ENCODE data around the gene NECAP2.
A peak's percentile ranks its signal among the peaks of the same experiment; 100 is the strongest.

NECAP2 gene, protein sequence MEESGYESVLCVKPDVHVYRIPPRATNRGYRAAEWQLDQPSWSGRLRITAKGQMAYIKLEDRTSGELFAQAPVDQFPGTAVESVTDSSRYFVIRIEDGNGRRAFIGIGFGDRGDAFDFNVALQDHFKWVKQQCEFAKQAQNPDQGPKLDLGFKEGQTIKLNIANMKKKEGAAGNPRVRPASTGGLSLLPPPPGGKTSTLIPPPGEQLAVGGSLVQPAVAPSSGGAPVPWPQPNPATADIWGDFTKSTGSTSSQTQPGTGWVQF

GRCh38 chr1:16440470-16441281 is at the start of gene NECAP2:
Gene NECAP2, plus strand, starts transcription at chr1:16440724. Its CDS starts 38 bp downstream, at chr1:16440762.
- DNase-seq, result peak; percentile 91 to 94

GRCh38 chr1:16391411-16391810 is 49.1 kb upstream of the NECAP2 start:
- DNase-seq, result peak in 1 of 2 donors; percentile 4

DNA sequence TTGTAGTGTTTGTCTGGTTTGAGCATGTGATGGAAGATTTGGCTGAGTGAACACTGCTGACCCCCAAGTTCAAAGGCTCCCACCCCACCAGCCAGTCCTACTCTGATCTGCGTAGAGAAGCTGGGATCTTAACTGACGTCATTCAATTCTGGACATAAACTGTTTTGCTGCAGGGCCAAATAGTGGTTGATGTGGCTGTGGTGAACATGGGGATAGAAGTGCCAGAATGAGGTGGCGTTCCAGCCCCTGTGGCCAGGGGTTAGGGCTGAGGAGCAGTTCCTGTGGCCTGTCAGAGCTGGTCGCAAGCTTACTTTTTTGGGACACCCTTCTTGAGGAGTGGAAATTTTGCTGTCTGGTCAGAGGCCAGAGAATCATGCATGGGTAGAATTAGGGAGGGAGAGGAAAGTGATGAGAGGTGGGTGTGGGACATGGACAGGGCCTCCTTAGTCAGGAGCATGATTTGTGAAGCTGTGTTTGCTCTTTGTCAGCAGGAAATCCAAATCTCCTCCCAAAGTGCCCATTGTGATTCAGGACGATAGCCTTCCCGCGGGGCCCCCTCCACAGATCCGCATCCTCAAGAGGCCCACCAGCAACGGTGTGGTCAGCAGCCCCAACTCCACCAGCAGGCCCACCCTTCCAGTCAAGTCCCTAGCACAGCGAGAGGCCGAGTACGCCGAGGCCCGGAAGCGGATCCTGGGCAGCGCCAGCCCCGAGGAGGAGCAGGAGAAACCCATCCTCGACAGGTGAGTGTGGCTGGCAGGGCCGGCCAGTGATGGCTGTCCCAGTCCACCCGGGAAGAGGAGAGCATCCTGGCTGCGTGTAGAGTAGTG is 47.6 kb upstream of the NECAP2 start:
- DNase-seq, result no peak

DNA sequence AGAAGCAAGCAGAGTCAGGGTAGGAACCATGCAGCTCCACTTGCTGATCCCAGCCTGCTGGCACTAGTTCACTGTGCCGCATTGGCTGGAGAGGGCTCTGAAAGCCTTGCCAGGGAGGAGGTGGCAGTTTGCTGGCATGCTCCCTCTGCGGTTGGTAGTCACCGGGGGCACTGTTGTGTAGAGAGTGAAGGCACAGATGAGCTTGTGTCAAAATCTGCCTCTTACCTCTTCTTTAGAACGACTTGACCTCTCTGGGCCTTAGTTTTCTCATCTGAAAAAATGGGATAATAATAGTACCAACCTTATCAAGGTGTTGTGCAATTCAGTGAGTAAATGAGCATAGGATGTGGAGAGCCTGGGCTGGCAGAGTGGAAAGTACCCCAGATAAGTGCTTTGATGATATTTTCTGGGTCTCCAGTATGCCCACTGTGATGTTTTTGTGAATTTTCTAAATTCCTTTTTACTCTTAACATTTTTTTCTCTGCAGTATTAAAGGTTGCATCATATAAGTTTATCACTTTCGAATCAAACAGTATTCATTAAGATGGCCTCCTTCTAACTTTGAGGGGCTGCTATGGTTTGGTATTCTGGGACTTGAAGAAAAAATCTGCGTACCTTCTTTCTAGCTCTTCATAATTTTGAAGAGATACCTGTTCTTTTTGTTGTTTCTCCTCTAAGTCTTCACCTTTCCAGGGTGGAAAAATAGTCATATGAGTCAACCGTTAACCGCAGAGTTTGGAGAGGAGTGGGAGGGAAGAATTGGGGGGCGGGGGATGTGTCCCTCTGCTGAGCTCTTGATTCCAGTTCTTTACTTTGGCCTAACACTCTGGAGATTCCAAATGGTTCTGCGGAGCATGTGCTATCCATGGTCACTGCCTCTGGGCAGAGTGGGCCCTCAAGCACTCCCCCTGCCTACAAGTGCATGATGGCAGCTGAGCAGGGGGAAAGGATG is 46.7 kb upstream of the NECAP2 start:
- no peak for DNase-seq

DNA sequence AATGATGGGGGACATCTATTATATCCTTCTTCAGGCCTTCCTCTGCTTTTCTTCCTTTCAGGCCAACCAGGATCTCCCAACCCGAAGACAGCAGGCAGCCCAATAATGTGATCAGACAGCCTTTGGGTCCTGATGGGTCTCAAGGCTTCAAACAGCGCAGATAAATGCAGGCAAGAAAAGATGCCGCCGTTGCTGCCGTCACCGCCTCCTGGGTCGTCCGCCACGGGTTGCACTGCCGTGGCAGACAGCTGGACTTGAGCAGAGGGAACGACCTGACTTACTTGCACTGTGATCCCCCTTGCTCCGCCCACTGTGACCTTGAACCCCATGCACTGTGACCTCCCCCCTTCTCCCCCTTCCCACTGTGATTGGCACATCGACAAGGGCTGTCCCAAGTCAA is 45.5 kb upstream of the NECAP2 start:
- DNase-seq, result no peak

- DNase-seq, result no peak
These were observed 43.9 kb upstream of the NECAP2 start for GRCh38 chr1:16396591-16396990.

DNA sequence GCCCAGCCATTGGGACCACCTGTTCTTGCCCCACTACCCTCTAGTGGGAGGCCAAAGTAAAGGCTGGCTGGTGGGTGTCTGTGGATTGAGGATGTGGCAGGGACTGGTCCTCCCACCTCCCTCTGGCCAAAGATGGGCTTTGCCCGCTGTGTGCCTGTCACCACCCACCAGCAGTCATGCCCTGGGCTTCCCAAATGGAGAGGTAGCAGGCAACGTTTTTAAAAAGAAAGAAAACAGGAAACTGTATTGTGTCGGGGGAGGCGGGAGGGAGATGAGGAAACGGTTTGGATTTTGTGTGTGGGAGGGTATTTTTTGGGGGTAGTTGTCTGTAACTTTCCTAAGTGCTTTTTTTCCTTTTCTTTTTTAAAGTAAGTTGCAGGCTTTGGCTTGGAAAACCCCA is 43.4 kb upstream of the NECAP2 start:
- DNase-seq, result no peak

GRCh38 chr1:16398371-16398953 is 42.1 kb upstream of the NECAP2 start:
- DNase-seq, result no peak

GRCh38 chr1:16402742-16403141 is 37.8 kb upstream of the NECAP2 start:
- no peak for DNase-seq

GRCh38 chr1:16405441-16405840 is 35.1 kb upstream of the NECAP2 start:
- no peak for DNase-seq

GRCh38 chr1:16406868-16407267 is 33.7 kb upstream of the NECAP2 start:
- DNase-seq, result no peak

DNA sequence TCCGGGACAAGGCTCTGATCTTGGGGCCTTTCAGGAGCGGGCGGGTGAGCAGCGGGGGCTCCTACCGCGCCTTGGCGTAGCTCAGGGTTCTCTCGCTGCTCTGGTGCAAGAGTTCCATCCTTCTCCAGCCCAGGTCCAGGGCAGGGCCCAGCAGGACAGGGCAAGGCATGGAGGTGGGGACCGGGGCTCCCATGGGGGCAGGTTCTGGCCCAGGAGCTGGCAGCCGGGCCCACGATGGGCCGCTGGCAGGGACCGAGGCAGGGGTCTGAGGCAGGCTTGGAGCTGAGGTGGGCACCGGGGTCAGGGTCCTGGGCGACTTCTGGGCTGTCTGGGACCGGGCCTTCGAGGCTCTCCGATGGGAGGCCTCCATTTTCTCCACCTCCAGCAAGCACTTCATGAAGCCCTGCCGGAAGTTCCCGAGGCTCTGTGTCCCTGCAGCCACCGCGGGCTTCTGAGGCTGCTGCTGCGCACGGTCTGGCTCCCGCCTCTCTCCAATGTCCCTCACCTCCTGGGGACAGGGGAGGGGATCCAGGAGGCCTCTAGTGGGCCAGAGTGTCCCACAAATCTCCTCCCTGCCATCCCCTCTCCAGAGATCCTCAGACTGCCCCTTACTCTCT is 30.9 kb upstream of the NECAP2 start:
- no peak for DNase-seq

DNA sequence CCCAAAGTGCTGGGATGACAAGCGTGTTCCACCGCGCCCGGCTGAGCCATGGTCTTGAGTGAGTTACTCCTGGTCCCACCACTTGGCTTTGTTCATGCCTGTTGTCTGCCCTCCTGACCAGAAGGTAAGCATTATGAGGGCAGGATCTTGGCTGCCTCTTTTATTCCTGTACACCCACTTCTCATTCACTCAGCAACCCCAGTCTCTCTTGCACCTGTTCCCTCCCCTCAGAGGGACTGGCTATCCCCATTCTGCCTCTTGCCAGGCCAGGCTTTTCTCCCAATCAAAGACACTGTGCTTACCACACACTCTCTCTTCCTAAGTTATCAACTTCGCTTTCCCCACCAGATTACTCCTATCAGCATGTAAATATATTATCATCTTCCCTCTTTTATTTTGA is 29.7 kb upstream of the NECAP2 start:
- no peak for DNase-seq

GRCh38 chr1:16413191-16413590 is 27.3 kb upstream of the NECAP2 start:
- no peak for DNase-seq

- DNase-seq, result no peak
These were observed 21.6 kb upstream of the NECAP2 start for GRCh38 chr1:16418823-16419425.

- DNase-seq, result peak; percentile 34 to 73
These were observed 20.0 kb upstream of the NECAP2 start for GRCh38 chr1:16420424-16421118.

DNA sequence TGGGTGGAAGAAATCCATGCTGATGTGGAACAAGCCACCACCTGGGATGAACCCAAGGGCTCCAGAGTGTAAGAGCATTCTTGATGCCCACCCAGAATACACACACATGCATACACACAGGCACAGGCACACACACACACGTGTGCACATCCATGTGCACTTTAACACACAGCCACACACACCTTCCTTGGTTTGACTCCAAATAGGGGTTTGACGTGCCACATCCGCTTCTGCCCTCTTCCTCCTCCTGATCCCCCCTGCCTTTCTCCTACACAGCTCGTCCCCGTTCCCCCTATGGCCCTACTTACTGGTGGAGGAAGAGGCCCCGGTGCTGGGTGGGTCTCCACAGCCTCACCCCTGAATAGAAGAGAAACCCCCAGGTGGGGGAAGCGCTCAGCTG is 19.3 kb upstream of the NECAP2 start:
- DNase-seq, result peak in 1 of 2 donors; percentile 28

DNA sequence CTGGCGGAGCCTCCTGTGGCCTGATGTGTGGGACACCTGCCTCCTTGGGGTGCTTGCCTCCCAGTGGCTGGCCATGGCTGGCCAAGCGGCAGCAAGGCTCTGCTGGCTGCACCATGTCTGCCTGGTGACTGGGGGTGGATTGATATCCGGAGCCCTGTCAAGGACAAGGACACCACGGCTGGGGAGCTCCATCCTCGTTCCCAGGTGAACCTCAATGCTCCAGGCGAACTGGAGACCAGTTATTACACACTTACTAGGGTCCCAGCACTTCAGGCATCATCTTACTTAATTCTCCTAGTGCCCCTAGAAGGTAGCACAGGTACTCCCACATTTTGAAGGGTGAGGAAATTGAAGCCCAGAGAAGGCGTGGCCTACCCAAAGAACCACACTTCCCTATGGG is 18.5 kb upstream of the NECAP2 start:
- no peak for DNase-seq

DNA sequence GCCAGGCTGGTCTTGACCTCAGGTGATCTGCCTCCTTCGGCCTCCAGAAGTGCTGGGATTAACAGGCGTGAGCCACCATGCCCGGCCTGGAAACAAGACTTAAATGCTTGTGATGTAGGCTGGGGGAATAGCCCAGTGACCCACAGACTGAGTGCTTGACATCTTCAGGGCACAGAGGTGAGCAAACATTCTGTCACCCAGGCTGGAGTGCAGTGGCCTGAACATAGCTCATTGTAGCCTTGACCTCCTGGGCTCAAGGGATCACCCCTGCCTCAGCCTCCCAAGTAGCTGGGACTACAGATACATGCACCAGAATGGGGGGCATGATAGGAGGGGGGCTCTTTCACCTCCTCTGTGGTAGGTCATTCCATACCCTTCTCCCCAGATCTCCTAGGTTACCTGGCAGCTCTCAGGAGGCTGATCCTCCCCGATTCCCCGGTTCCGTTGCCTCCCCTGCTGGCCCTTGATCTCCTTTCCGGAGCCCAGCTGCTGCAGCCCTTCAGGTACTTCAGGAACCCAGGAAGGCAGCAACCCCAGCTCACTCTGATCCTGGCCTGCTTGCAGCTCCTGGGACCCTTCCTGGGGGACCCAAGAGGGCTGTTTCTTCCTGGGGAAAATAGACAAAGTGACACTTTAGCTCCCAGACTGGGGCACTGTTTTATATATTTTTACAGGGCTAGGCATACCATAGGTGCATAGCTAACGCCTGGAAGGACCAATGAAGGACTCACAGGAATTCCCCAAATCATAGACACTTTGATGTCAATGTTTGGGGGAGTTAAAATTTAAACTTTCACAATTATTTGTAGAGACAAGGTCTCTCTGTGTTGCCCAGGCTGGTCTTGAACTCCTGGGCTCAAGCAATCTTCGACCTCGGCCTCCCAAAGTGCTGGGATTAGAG is 15.1 kb upstream of the NECAP2 start:
- no peak for DNase-seq

All from CD4-positive, alpha-beta T cell treated with Interferon alpha-2 for 1 hour (primary cell).